CD4-positive, alpha-beta T cell treated with Interleukin-10 for 1 hour (primary cell): ENCODE measurements around the gene PPM1A.
"Not testable (repeated sequence)": the region's sequence is repeated elsewhere in the genome, so short reads cannot be mapped to it uniquely, and the experiment has no call there.

Source experiments
- DNase-seq: peaks from one replicate; pipeline ENCODE4 v3.0.0-alpha.2; 2020

PPM1A gene

GRCh38 chr14:60272177-60272576, 23.2 kb downstream of the PPM1A start:
- DNase-seq, result no peak

DNA sequence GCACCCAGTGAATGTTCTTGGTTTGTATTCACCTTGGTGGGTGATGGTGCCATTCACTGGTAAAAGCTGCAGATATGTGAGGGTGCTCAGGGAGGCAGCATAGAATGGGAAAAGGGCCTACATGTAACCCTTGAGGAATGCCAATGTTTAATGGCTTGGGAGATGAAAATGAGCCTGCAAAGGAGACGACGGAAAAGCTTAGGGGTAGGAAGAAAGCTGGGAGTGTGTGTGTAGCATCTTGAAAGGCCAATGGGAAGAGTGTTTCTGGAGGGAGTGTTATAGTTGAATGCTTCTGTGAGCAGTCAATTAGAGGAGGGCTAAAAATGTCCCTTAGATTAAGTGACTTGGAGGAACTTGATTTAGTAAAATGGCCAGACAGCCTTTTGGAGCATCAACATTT, 24.9 kb downstream of the PPM1A start:
- DNase-seq, result no peak

DNA sequence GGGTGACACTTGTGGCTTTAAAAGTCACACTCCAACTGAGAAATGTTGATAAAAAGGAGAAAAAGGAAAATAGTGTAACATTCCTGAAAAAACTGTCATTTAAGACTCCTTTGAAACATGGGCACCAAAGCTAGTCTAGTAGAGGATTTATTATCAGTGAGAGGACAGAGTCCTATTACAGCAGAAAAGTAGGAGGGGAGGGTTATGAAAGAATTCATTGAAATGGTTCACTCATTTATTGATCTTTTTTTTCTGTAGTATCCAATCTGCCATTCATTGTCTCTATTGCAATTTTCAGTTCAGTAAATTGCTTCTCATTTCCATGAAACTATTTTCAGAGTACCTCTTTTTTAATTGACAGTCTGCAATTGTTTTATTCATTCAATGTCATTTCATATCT, 25.4 kb downstream of the PPM1A start:
- no peak for DNase-seq

DNA sequence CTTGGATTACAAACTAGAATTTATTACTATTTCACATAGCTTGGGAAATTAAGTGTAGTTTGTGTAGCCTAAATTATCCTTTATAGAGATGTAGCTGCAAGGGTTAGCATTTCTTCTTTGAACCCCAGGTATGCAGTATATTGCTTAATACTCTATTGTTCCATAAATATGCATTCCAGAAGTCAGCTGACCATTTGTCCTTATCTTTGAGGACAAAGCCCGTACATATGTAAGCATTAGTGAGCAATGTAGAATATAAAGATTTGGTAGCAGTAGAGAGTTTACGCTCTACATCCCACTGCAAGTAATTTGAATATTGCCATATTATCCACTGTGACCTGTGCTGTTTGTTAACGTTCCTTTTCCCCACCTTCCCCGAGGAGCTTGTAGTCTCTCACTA, 26.9 kb downstream of the PPM1A start:
- DNase-seq, result no peak

GRCh38 chr14:60276347-60276746, 27.3 kb downstream of the PPM1A start:
- no peak for DNase-seq

GRCh38 chr14:60277605-60278190, 28.7 kb downstream of the PPM1A start:
- no peak for DNase-seq

DNA sequence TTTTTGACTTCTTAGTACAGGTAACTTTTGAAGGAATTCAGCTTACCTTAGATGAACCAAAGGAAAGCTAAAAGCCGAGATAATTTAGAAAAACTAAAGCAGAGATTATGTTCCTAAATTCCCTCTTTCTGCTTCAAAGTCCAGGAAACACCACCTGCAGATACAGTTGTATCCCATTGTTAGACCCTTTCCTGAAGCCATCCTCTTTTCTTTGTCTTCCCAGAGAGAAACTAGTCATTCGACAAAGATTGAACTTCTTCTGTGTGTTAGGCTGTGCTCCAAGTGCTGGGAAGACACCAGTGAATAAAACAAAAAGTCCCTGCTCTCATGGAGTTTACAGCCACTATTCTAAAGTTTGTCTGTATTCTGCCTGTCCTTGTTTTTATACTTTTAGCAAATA, 29.3 kb downstream of the PPM1A start:
- DNase-seq, result no peak

- no peak for DNase-seq
Measured at GRCh38 chr14:60287452-60287851, 38.4 kb downstream of the PPM1A start.

GRCh38 chr14:60288279-60288678, 39.3 kb downstream of the PPM1A start:
- no peak for DNase-seq

- DNase-seq, result no peak
Measured at GRCh38 chr14:60294411-60295069, 45.5 kb downstream of the PPM1A start.

GRCh38 chr14:60300019-60300418, 51.0 kb downstream of the PPM1A start:
- DNase-seq, result no peak

- no peak for DNase-seq
Measured at GRCh38 chr14:60301685-60302084, 52.7 kb downstream of the PPM1A start.

DNA sequence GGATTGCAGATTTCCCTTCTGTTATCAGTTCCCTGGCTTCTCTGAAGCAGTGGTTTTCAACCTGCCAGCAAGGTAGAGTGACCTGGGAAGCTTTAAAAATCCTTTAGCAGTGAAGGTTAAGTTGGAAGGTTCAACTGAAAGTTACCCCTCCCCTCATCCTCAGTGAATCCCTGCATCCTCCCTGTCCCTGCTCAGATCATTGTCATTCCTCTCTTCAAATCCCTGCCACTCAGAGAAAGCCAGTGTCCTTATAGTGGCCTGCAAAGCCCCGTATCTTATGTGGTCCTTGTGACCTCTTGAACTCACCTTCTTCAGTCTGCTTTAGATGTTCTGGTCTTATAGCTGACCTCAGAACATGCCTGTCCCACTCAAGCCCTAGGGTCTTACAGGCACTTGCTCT, 53.6 kb downstream of the PPM1A start:
- no peak for DNase-seq

GRCh38 chr14:60303745-60304144, 54.7 kb downstream of the PPM1A start:
- DNase-seq, result no peak

- DNase-seq, result no peak
Measured at GRCh38 chr14:60304509-60304908, 55.5 kb downstream of the PPM1A start.

GRCh38 chr14:60309867-60310552, 61.0 kb downstream of the PPM1A start:
- DNase-seq, result no peak

DNA sequence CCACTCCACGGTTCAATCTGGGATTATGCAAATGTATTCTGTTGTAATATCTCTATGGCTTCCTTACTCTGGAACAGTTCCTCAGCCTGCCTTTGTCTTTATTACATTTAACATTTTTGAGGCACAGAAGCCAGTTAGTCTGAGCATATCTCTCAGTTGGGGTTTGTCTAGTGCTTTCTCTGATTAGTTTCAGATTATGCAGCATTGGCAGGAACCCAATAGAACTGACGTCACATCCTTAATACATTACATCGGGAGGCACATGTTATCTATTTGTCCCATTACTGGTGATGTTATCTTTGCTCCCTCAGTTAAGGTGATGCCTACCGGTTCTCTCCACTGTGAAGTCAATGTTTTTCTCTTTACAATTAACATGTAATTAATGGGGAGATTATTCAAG, 62.4 kb downstream of the PPM1A start:
- no peak for DNase-seq

GRCh38 chr14:60313093-60313492, 64.1 kb downstream of the PPM1A start:
- DNase-seq, result no peak

DNA sequence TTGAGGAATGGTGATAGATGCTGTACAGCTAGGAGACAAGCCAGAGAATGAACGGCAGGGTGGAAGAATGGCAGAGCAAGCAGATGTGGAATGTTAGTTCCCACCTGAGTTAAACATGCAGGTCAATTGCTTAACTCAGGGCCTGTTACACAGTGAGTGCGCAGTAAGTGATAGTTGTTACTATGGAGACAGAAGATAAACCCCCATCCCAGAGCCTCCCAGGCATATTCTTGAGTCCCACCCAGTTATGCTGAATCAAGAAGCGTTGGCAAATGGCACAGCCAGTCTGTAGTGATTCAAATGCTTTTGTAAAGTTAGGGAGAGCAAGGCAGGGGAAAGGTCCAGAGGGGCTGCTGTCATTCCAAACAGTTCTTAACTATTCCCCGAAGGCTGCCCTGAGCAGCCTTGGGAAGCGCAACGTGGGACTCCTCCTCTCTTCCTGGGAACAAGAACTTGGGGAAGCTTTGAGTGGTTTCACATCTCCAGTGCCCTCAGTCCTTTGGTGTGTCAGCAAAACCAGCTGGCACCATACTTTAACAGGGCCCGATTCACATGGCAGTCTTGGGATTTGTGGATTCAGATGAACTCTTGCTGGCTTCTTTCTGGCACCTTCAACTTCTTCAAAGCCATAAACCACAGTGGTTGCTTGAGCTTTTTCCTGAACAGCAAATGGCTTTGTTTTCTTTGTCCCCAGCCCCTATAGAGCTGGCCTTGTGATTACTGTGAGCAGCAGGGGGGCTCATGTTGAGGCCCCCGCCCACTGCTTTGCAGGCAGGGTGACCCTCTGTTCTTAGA, 66.4 kb downstream of the PPM1A start:
- no peak for DNase-seq

GRCh38 chr14:60317609-60318008, 68.6 kb downstream of the PPM1A start:
- DNase-seq, result no peak

GRCh38 chr14:60320860-60321259, 71.8 kb downstream of the PPM1A start:
- not testable (repeated sequence) for DNase-seq

GRCh38 chr14:60323199-60323896, 74.3 kb downstream of the PPM1A start:
- no peak for DNase-seq

GRCh38 chr14:60324837-60325236, 75.8 kb downstream of the PPM1A start:
- DNase-seq, result no peak
